Sigmoid colon (tissue), 7 donors: ENCODE measurements around the gene BANP. TPM values are rescaled to one million over a fixed set of nuclear protein-coding genes. Genes with fewer than 3 reads are reported as not detected.
A peak's percentile ranks its signal among the peaks of the same experiment; 100 is the strongest.

Experiments
- DNase-seq: peaks from one replicate; pipeline ENCODE4 v3.0.0-alpha.2; 2019
- H3K27ac ChIP-seq, 4 donors: fragments of 200-600 bp; sonication (generic); one replicate each; pipeline ENCODE4 v1.5.1; 2016 to 2019; ENCODE audit warnings: mild to moderate bottlenecking in 1 of 4
- H3K27me3 ChIP-seq, 3 donors: fragments of 200-600 bp; sonication (generic); one replicate each; pipeline ENCODE4 v1.5.1; 2019; ENCODE audit warnings: mild to moderate bottlenecking in 1 of 3
- H3K36me3 ChIP-seq, 4 donors: fragments of 200-600 bp; sonication (generic); one replicate each; pipeline ENCODE4 v1.5.1; 2016 to 2019
- H3K4me1 ChIP-seq, 4 donors: fragments of 200-600 bp; sonication (generic); one replicate each; pipeline ENCODE4 v1.5.1; 2017 to 2019
- H3K4me3 ChIP-seq, 4 donors: fragments of 200-600 bp; sonication (generic); one replicate each; pipeline ENCODE4 v1.5.1; 2017 to 2019; ENCODE audit warnings: mild to moderate bottlenecking in 2 of 4, moderate library complexity in 1 of 4
- H3K9me3 ChIP-seq, 4 donors: fragments of 200-600 bp in 3 of 4; sonication (generic) in 3 of 4; one replicate each; pipeline versions ENCODE4 v1.5.1 to v1.6.1; 2013 to 2019
- CTCF ChIP-seq, 4 experiments: fragments of 450-650 bp in 3 of 4; fragments of 200-600 bp in 1 of 4; IDR thresholded peaks; one replicate each; pipeline ENCODE4 v1.5.1; 2016 to 2019; ENCODE audit warnings: antibody characterized with exemption in 4 of 4, mild to moderate bottlenecking in 3 of 4, moderate library complexity in 2 of 4
- EP300 ChIP-seq, 4 donors: sonication (generic); formaldehyde crosslinking; IDR thresholded peaks; one replicate each; pipeline ENCODE4 v1.6.1; 2017; ENCODE audit warnings: antibody characterized with exemption in 4 of 4
- POLR2A ChIP-seq, 2 donors: fragments of 450-650 bp; IDR thresholded peaks; one replicate each; pipeline ENCODE4 v1.6.1; 2016; ENCODE audit warnings: antibody characterized with exemption in 2 of 2, mild to moderate bottlenecking in 2 of 2, moderate library complexity in 2 of 2
- POLR2AphosphoS5 ChIP-seq, 4 donors: sonication (generic); formaldehyde crosslinking; IDR thresholded peaks; one replicate each; pipeline ENCODE4 v1.6.1; 2017; ENCODE audit warnings: antibody characterized with exemption in 4 of 4
- WGBS, 2 donors: extraction: QIAGEN DNeasy Blood & Tissue Kit; methylation state at CpG; one replicate each; pipeline ENCODE4 v1.1.7; 2013; 5-methylcytosine and 5-hydroxymethylcytosine counted together
- intact Hi-C: fragments of 100-400 bp; cut with DNase I; formaldehyde crosslinking; loops from one replicate; pipeline ENCODE4 v1.15.1; 2023
- polyA plus RNA-seq, 3 donors: library from polyadenylated mRNA; stranded (reverse); fragments of 200-250 nt; gene quantifications; one replicate each; pipeline ENCODE4 v1.2.3, GENCODE V29; 2013
- total RNA-seq, 4 donors: library from RNA; depleted of rRNA; stranded (reverse); fragments of >200 nt; gene quantifications; one replicate each; pipeline ENCODE4 v1.1.0, GENCODE V29; 2016
- donor health status: healthy with polysubstance abuse.
- donor health status: Bipolar disorder and iron deficiency.
- donor health status: healthy.

BANP gene
- total and polyA plus RNA-seq, 7 donors, result 8.4 to 31.0 (median 17.4) TPM

DNA sequence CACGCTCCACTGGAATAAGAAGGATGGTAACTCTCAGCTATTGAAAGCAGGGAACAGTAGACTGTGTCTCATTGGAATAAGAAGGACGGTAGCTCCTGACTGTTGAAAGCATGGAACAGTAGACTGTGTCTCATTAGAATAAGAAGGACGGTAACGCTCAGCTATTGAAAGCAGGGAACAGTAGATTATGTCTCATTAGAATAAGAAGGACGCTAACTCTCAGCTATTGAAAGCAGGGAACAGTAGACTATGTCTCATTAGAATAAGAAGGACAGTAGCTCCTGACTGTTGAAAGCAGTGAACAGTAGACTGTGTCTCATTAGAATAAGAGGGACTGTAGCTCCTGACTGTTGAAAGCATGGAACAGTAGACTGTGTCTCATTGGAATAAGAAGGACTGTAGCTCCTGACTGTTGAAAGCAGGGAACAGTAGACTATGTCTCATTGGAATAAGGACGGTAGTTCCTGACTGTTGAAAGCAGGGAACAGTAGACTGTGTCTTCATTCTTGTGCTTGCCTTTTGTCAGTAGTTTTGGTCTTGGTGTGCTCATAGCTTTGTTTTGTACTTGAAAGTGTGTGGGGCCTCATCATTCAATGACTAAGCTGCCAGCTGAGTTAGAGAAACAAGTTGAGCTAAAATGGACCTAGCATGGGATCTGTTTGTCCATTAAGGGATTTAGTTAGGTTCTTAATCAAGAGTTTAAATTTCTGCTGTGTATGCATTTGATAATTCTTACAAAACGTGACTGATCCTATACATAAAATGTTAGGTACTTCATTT lies 58.5 kb downstream of the BANP start:
- Histone ChIP-seq H3K27ac (no peak overlapping the region), H3K27me3 (no peaks in the 10 kb centered on the region), H3K4me1 (peaks cover 0 to 10% (median 7%) of the 10 kb centered on the region in 4 donors), H3K9me3 (no peaks in the 10 kb centered on the region), H3K36me3 (peaks cover 0 to 47% (median 8%) of the 10 kb centered on the region in 4 donors), H3K4me3 (no peak overlapping the region)
- intact Hi-C loops, result no loop called here
- no peak for TF ChIP-seq POLR2AphosphoS5 (IDR thresholded peaks at IDR 0.05)
- TF ChIP-seq POLR2A (IDR thresholded peaks at IDR 0.05), result no peak
- no peak for TF ChIP-seq EP300 (IDR thresholded peaks at IDR 0.05)
- TF ChIP-seq CTCF (IDR thresholded peaks at IDR 0.05), result no peak
- no peak for DNase-seq
- 94 to 96% methylated on average over 7 of the region's 7 CpGs for WGBS, 2 donors

DNA sequence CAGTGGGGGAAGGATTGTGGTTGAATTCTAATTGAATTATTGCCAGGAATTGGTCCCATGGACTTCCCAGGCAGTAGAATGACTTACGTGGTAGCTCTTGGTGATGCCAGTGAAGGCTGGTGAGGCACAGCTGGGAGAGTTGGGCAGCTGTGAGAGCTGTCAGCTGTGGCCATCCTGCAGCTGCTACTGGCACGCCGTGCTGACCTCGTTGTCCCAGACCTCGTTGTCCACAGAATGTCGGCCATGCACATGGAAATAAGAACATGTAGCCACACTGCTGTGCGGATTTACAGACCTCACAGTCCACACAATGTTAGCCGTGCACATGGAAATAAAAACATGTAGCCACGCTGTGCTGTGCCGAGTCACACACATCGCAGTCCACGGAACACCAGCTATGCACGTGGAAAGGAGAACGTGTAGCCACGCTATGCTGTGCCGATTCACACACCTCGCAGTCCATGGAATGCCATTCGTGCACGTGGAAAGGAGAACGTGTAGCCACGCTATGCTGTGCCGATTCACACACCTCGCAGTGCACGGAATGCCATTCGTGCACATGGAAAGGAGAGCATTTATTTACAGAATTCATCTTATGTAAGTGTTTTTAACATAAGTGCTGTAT lies 59.2 kb downstream of the BANP start:
- Histone ChIP-seq H3K4me1 (peaks cover 0 to 10% (median 7%) of the 10 kb centered on the region in 4 donors), H3K27me3 (no peaks in the 10 kb centered on the region), H3K9me3 (no peaks in the 10 kb centered on the region), H3K36me3 (peaks cover 0 to 41% (median 8%) of the 10 kb centered on the region in 4 donors), H3K27ac (no peak overlapping the region), H3K4me3 (no peak overlapping the region)
- 92 to 93% methylated on average over 25 of the region's 25 CpGs for WGBS, 2 donors
- TF ChIP-seq EP300 (IDR thresholded peaks at IDR 0.05), result no peak
- TF ChIP-seq POLR2A (IDR thresholded peaks at IDR 0.05), result no peak
- TF ChIP-seq CTCF (IDR thresholded peaks at IDR 0.05), result no peak
- no peak for TF ChIP-seq POLR2AphosphoS5 (IDR thresholded peaks at IDR 0.05)
- peak; percentile 36 for DNase-seq
- intact Hi-C loops, result no loop called here

DNA sequence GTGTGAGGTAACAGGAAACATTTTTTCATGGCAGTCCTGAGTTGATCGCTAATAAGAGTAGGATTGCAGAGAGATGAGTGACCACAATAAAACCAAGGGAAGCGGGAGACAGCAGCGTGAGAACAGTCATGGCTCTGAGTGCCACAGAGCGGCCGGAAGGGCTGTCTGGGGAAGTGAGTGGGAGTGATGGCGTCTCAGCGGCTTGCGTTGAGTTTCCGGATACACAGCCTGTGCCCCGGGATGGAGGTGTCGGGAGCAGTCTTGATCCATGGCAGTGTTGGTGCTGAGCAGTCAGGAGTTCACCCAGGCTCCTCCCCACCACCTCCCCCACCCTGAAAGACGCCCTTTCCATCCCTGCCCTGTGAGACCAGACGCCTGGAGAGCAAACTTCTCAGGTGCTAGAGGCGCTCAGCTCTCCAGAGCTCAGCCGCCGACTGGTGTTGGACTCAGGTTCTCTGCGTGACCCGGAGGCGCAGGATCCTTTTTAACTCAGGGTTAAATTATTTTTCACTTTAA lies 59.8 kb downstream of the BANP start:
- intact Hi-C loops, result no loop called here
- 87 to 92% methylated on average over 19 of the region's 19 CpGs for WGBS, 2 donors
- no peaks in the 10 kb centered on the region for H3K27me3 ChIP-seq
- no peak overlapping the region for H3K4me3 ChIP-seq
- no peak for TF ChIP-seq CTCF (IDR thresholded peaks at IDR 0.05)
- TF ChIP-seq POLR2A (IDR thresholded peaks at IDR 0.05), result no peak
- no peak for TF ChIP-seq EP300 (IDR thresholded peaks at IDR 0.05)
- TF ChIP-seq POLR2AphosphoS5 (IDR thresholded peaks at IDR 0.05), result no peak
- H3K4me1 ChIP-seq, result peaks cover 0 to 10% (median 7%) of the 10 kb centered on the region in 4 donors
- H3K36me3 ChIP-seq, result peaks cover 0 to 37% (median 8%) of the 10 kb centered on the region in 4 donors
- DNase-seq, result peak; percentile 33
- H3K9me3 ChIP-seq, result no peaks in the 10 kb centered on the region
- no peak overlapping the region for H3K27ac ChIP-seq

DNA sequence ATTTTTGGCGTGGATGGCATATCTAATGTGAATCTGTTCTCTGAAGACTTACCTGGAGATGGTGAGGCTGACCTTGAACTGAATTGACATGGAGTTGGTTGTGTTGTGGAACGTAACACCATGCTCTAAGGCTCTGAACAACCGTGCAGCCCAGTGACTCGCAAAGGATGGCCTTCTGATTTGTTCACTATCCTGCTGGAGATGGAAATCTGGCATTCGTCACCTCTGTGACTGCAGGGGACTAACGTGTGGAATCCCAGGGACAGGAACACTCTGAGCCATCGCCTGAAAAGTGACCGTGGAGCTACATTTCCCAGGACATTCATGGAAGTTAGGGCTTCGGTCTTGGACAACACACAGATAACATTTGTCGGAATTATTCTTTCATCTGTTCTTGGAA lies 61.1 kb downstream of the BANP start:
- Histone ChIP-seq H3K4me3 (no peak overlapping the region), H3K4me1 (peaks cover 0 to 10% (median 7%) of the 10 kb centered on the region in 4 donors), H3K27ac (no peak overlapping the region), H3K27me3 (no peaks in the 10 kb centered on the region), H3K9me3 (no peaks in the 10 kb centered on the region), H3K36me3 (peaks cover 0 to 26% (median 4%) of the 10 kb centered on the region in 4 donors)
- TF ChIP-seq POLR2AphosphoS5 (IDR thresholded peaks at IDR 0.05) (no peak), EP300 (IDR thresholded peaks at IDR 0.05) (no peak), CTCF (IDR thresholded peaks at IDR 0.05) (no peak), POLR2A (IDR thresholded peaks at IDR 0.05) (no peak)
- 95 to 96% methylated on average over 10 of the region's 10 CpGs for WGBS, 2 donors
- intact Hi-C loops, result no loop called here
- DNase-seq, result no peak
